HEK293T (cell line): ENCODE data around the gene CPAMD8.

Source experiments
- CTCF ChIA-PET: fragments of 350-600 bp; formaldehyde crosslinking; extraction: SDS; loops from one replicate; lab custom pipeline; 2021; ENCODE audit warnings: antibody characterized with exemption, inconsistent platforms; lab: Yijun Ruan, JAX
- POLR2A ChIA-PET: fragments of 350-600 bp; formaldehyde crosslinking; extraction: SDS; loops from one replicate; lab custom pipeline; 2020; ENCODE audit warnings: antibody characterized with exemption, inconsistent platforms; lab: Yijun Ruan, JAX
- DNase-seq: peaks from one replicate; pipeline ENCODE4 v3.0.0; 2012; ENCODE audit warnings: mixed read lengths; ENCODE audit errors: extremely low spot score
- ARNT ChIP-seq: fragments of 450-650 bp; IDR thresholded peaks from 2 replicates; pipeline ENCODE4 v1.6.1; 2017; ENCODE audit warnings: mild to moderate bottlenecking
- BHLHE40 ChIP-seq: fragments of 450-650 bp; IDR thresholded peaks from 2 replicates; pipeline ENCODE4 v1.6.1; 2016; ENCODE audit warnings: mild to moderate bottlenecking, moderate library complexity, borderline replicate concordance
- CTBP1 ChIP-seq: fragments of 450-650 bp; IDR thresholded peaks from 2 replicates; pipeline ENCODE4 v1.6.1; 2016; ENCODE audit warnings: borderline replicate concordance
- ELF4 ChIP-seq: fragments of 450-650 bp; IDR thresholded peaks from 2 replicates; pipeline ENCODE4 v1.6.1; 2017; ENCODE audit warnings: antibody characterized with exemption
- FOXA1 ChIP-seq: fragments of 450-650 bp; IDR thresholded peaks from 2 replicates; pipeline ENCODE4 v1.6.1; 2016; ENCODE audit warnings: mild to moderate bottlenecking
- FOXK2 ChIP-seq: fragments of 450-650 bp; IDR thresholded peaks from 2 replicates; pipeline ENCODE4 v1.6.1; 2016; ENCODE audit warnings: mild to moderate bottlenecking
- FOXM1 ChIP-seq: fragments of 450-650 bp; IDR thresholded peaks from 2 replicates; pipeline ENCODE4 v1.6.1; 2017; ENCODE audit warnings: mild to moderate bottlenecking, borderline replicate concordance
- HDGF ChIP-seq: fragments of 450-650 bp; IDR thresholded peaks from 2 replicates; pipeline ENCODE4 v1.6.1; 2017; ENCODE audit warnings: antibody characterized with exemption, borderline replicate concordance
- L3MBTL2 ChIP-seq: fragments of 450-650 bp; conservative IDR thresholded peaks from 2 replicates; pipeline ENCODE4 v1.6.1; 2016; ENCODE audit warnings: mild to moderate bottlenecking
- LEF1 ChIP-seq: fragments of 450-650 bp; IDR thresholded peaks from 2 replicates; pipeline ENCODE4 v1.6.1; 2017; ENCODE audit warnings: mild to moderate bottlenecking, borderline replicate concordance
- NFRKB ChIP-seq: fragments of 450-650 bp; IDR thresholded peaks from 2 replicates; pipeline ENCODE4 v1.6.1; 2016; ENCODE audit warnings: mild to moderate bottlenecking, moderate library complexity
- PKNOX1 ChIP-seq: fragments of 450-650 bp; IDR thresholded peaks from 2 replicates; pipeline ENCODE4 v1.6.1; 2016
- SP1 ChIP-seq: fragments of 450-650 bp; IDR thresholded peaks from 2 replicates; pipeline ENCODE4 v1.6.1; 2017
- SUZ12 ChIP-seq: fragments of 450-650 bp; IDR thresholded peaks from 2 replicates; pipeline ENCODE4 v1.6.1; 2016; ENCODE audit warnings: mild to moderate bottlenecking
- TARDBP ChIP-seq: fragments of 450-650 bp; IDR thresholded peaks from 2 replicates; pipeline ENCODE4 v1.6.1; 2016
- ZNF384 ChIP-seq: fragments of 450-650 bp; IDR thresholded peaks from 2 replicates; pipeline ENCODE4 v1.6.1; 2016

The CPAMD8 gene

GRCh38 chr19:16889883-16890460, 136.6 kb downstream of the CPAMD8 start:
- no peak for TF ChIP-seq FOXM1
- TF ChIP-seq LEF1 = no peak
- TF ChIP-seq ZNF384 = no peak
- TF ChIP-seq SP1 = no peak
- TF ChIP-seq FOXA1 = no peak
- no peak for TF ChIP-seq ARNT
- no peak for TF ChIP-seq SUZ12
- no peak for TF ChIP-seq FOXK2
- no peak for TF ChIP-seq NFRKB
- no peak for TF ChIP-seq BHLHE40
- TF ChIP-seq ELF4 = no peak
- TF ChIP-seq CTBP1 = no peak
- TF ChIP-seq PKNOX1 = no peak
- TF ChIP-seq L3MBTL2 = no peak
- TF ChIP-seq HDGF = no peak
- TF ChIP-seq TARDBP = no peak
- POLR2A ChIA-PET = no interaction called here
- DNase-seq = no peak
- CTCF ChIA-PET = no interaction called here

- CTCF ChIA-PET = no interaction called here
- POLR2A ChIA-PET = no interaction called here
- no peak for TF ChIP-seq ELF4
- TF ChIP-seq FOXK2 = no peak
- no peak for TF ChIP-seq HDGF
- no peak for TF ChIP-seq SP1
- TF ChIP-seq LEF1 = no peak
- TF ChIP-seq NFRKB = no peak
- no peak for TF ChIP-seq SUZ12
- no peak for TF ChIP-seq L3MBTL2
- TF ChIP-seq FOXA1 = no peak
- no peak for DNase-seq
These were observed 137.2 kb downstream of the CPAMD8 start for GRCh38 chr19:16889366-16889882.

GRCh38 chr19:16888629-16889365, 137.8 kb downstream of the CPAMD8 start, which contains the start of gene F2RL3:
Gene F2RL3, plus strand, starts transcription at chr19:16888999. Its CDS starts 191 bp downstream, at chr19:16889190.
- ChIA-PET CTCF (no interaction called here), POLR2A (no interaction called here)
- TF ChIP-seq ARNT (no peak), NFRKB (no peak), TARDBP (no peak), L3MBTL2 (no peak), FOXA1 (no peak), LEF1 (no peak), FOXM1 (no peak), SUZ12 (no peak), SP1 (no peak), FOXK2 (no peak), PKNOX1 (no peak)
- DNase-seq = no peak

GRCh38 chr19:16887353-16888265, 139.0 kb downstream of the CPAMD8 start:
- TF ChIP-seq ARNT (no peak), TARDBP (no peak), LEF1 (no peak), NFRKB (no peak), CTBP1 (no peak), HDGF (no peak), SP1 (no peak)
- POLR2A ChIA-PET = no interaction called here
- CTCF ChIA-PET = no interaction called here
- no peak for DNase-seq

- DNase-seq = no peak
- TF ChIP-seq NFRKB (no peak), ELF4 (no peak), L3MBTL2 (no peak), FOXK2 (no peak), PKNOX1 (no peak), LEF1 (no peak), SP1 (no peak)
- ChIA-PET POLR2A (no interaction called here), CTCF (no interaction called here)
These were observed 140.2 kb downstream of the CPAMD8 start for GRCh38 chr19:16886305-16886880.

- ChIA-PET POLR2A (no interaction called here), CTCF (interaction anchor here (0.6 kb wide), 1 partner anchor 112 kb away, joined by 4 read pairs; no protein-coding TSS in a partner anchor)
- TF ChIP-seq SUZ12 (no peak), FOXK2 (no peak), HDGF (no peak), ARNT (no peak), BHLHE40 (no peak), TARDBP (no peak), FOXA1 (no peak), LEF1 (no peak), SP1 (no peak), ZNF384 (no peak), CTBP1 (no peak), L3MBTL2 (no peak), PKNOX1 (no peak), ELF4 (no peak), FOXM1 (no peak), NFRKB (no peak)
- DNase-seq = no peak
These were observed 141.4 kb downstream of the CPAMD8 start for GRCh38 chr19:16885166-16885565.
